Measurements from ENCODE around the gene DGUOK.
A peak's percentile ranks its signal among the peaks of the same experiment; 100 is the strongest.
"Not testable (repeated sequence)": the region's sequence is repeated elsewhere in the genome, so short reads cannot be mapped to it uniquely, and the experiment has no call there.

DGUOK gene

DNA sequence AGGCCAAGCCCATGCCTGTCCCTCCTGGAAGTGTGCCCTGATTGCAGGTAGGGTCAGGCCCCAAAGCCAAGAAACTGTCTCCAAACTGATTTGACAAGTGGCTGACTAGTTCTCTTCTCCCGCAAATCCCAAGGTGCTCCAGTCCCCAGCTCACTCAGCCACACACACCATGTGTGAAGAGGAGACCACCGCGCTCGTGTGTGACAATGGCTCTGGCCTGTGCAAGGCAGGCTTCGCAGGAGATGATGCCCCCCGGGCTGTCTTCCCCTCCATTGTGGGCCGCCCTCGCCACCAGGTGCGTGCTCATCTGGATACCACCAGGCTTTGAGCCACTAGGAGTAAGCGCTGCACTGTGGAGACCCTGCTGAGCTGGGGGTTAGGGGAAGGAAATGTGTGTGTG lies 25.5 kb upstream of the DGUOK start:
- no peak for DNase-seq

DNA sequence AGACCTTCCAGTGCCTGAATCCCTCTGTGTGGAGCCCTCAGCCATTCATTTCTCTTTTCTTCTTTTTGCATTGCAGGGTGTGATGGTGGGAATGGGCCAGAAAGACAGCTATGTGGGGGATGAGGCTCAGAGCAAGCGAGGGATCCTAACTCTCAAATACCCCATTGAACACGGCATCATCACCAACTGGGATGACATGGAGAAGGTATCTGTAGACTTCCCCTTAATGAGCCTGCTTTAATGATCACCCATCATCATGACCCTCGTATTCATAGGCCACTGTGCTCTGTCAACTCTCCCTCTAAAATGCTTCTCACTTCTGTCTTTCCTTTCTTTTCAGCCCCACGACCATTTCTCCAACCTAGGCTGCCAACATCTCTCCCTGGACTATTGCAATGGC lies 24.4 kb upstream of the DGUOK start:
- no peak for DNase-seq

DNA sequence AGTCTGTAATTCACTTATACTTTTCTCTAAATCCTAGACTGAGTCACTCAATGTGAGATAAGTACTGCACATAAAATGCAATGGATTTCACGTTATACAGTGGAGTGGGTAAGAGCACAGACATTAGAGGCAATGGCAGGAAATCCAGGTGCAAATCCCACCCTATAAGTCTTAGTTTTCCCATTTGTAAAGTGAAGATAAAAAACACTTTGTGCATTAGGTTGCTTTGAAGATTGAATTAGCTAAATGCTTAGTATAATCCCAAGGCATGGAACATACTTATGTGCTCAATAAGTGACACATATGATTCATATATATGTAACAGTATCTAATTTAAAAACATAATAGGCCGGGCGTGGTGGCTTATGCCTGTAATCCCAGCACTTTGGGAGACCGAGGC lies 23.4 kb upstream of the DGUOK start:
- DNase-seq = no peak

DNA sequence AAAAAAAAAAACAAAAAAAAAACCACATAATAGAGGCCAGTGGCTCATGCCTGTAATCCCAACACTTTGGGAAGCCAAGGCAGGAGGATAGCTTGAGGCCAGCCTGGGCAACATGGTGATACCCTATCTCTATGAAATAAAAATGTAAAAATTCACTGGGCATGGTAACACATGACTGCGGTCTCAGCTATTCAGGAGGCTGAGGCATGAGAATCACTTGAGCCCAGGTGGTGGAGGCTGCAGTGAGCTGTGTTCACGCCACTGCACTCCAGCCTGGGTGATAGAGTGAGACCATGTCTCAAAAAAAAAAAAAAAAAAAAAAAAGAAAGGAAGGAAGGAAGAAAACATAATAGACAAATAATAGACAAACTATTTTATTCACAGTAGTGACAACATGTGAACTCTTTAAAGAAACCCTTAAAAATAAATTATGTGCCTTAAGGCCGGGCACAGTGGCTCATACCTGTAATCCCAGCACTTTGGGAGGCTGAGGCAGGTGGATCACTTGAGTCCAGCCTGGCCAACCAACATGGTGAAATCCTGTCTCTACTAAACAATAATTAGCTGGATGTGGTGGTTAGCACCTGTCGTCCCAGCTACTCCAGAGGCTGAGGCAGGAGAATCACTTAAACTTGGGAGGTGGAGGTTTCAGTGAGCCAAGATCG lies 22.6 kb upstream of the DGUOK start:
- DNase-seq = not testable (repeated sequence)

DNA sequence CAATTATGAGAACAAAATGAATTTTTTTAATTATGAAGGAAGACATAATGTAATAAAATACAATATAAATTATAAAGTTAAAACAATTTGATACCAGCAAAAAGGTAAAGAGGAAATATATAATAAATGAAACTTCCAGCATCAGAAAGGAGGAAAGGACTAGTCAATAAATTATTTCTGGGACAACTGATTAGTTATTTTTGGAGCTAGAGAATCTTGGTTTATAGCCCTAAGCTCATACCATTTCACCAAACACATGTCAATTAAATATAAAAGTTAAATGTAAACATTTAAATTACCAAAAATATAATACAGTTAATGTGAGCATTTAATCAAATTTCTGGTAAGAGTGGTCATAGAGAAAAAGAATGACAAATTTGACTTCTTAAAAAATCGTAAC lies 21.7 kb upstream of the DGUOK start:
- DNase-seq = no peak

DNA sequence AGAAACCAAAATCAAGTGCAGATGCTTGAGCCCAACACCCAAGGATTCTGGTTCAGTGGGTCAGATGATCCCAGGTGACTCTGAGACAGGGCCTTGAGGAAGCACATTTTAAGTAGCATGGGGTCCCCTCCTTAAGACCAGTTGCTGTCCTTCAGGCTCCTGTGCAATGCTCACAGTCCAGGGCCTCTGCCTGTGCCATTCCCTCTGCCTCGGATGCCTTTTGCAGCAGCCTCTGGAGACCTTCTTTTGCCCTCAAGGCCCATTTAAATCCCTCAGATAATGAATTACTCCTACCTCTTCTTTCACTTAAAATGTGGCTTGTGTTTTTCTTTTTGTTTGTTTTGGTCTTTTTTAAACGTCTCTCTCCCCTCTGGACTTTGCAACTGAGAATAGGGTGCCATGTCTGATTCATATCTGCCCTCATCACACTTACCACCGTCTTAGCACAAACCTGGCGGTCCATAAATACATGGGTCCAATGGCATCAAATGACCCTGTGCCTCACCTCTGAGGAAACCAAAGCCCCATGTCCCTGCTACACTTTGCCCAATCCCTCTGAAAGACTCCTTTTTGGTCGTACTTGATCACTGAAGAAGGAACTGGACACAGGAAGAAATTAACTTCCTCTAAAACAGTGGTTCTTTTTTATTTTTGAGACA lies 19.7 kb upstream of the DGUOK start:
- DNase-seq = no peak

DNA sequence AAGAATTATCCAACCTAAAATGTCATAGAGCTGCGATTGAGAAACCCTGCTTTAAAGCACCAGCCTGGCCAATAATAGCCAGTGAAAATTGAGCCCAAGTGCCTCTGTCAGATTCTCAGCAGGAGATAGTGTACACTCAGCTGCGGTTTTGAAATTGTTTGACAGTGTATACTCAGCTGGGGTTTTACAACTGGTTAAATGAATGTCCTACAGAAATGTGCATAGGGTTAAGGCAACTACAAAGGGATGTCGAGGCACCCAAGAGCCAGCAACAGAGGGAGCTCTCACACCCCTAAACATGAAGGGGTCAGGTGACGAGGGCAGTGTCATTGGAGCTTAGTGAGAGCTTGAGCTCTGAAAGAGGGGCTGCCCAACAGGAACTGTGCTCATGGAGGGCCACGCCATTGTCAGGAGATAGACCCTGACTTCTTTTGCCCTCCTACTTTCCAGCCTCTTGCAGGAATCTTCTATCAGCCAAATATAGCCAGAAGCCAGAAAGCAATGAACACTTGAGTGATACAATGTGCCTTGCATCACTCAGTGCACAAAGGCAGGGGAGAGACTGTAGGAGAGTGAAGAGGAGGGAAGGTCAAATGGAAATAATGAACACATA lies 18.7 kb upstream of the DGUOK start:
- DNase-seq = peak; percentile 11

DNA sequence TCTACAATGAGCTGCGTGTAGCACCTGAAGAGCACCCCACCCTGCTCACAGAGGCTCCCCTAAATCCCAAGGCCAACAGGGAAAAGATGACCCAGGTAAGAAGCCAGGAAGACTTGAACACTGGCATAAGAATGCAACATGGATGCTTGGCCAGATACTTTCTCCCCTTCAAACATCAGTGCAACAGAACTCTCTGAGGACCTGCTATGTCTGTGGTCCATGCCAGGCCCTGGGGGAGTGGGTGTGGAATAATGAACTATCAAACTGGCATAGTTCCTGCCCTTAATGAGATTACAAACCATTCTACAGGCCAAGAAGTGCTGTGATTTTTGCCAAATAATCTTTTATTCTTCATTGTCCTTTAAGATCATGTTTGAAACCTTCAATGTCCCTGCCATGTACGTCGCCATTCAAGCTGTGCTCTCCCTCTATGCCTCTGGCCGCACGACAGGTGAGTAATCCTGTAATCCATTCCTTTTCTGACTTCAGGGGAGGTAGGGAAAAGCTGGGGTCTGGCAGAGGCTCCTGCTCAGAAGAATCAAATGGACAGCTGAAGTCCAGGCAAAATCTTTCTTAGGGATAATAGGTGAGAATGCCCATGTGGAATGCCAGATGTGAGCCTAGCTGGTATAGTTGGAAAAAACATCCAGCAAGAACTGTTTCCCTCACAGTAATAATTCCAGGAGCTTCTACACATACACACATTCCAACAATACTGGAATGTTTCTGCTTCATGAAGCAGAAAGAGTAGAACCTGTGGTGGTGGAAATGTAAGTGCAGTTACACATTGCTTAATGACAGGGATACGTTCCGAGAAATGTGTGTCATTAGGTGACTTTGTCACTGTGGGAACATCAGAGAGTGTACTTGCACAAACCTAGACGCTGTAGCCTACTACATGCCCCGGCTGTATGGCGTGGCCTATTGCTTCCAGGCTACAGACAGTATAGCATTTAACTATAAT lies 17.7 kb upstream of the DGUOK start:
- no peak for DNase-seq

DNA sequence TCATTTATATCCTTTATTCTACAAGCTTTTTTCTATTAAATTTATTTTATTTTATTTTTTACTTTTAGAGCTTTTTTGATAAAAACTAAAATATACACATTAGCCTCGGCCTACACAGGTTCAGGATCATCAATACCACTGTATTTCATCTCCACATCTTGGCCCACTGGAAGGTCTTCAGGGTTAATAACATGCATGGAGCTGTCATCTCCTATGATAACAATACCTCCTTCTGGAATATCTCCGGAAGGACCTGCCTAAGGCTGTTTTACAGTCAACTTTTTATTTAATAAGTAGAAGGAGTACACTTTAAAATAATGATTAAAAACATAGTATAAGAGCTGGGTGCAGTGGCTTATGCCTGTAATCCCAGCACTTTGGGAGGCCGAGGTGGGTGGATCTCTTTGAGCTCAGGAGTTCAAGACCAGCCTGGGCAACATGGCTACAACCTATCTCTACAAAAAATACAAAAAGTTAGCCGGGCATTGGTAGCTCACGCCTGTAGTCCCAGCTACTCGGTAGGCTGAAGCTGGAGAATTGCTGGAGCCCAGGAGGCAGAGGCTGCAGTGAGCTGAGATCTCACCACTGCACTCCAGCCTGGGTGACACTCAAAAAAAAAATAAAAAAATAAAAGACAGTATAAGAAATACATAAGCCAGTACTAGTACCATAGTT lies 15.7 kb upstream of the DGUOK start:
- DNase-seq = no peak

DNA sequence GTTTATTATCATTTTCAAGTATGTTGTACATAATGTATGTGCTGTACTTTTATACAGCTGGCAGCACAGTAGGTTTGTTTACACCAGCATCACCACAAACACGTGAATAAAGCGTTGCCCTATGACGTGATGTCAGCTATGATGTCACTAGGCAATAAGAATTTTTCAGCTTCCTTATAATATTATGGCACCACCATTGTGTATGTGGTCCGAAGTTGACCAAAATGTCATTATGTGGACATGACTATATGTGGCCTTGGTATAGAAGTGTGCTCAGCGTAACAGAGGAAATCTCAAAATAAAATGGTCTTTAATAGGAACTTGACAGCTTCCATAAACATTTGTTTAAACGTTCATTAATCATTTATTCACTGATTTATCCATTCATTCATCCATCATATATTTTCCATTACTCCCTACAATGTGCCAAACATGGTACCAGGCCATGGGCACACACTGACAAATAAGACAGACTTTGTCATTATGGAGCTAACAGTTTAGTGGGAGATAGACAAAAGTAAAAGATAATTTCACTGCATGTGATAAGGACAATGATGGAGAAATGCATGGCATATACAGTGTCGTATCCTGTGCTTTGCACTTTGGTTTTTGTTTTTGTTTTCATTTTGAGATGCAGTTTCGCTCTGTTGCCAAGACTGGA lies 15.0 kb upstream of the DGUOK start:
- DNase-seq = no peak

DNA sequence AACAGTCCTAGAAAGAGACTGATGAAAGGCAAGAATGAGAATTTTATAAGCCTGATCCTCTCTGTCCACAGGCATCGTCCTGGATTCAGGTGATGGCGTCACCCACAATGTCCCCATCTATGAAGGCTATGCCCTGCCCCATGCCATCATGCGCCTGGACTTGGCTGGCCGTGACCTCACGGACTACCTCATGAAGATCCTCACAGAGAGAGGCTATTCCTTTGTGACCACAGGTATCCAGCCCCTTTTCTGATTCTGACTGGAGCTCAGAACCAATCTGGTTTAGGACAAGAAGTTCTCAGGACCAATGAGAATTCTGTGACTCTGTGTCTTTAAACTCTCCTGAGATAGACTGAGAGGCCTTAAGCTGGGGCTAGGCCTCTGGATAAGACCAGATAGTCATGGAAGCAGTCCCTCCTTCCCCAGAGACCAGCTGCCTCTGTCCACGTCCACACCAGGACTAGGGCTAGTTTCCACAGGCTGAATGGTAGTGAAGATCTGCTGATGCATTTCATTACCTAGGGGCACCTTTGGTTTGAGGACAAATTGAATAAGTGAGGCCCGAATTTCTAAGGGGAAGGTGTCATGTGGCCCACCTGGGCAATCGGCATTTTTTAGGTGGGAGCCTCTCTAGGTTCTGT lies 13.1 kb upstream of the DGUOK start:
- DNase-seq = no peak

DNA sequence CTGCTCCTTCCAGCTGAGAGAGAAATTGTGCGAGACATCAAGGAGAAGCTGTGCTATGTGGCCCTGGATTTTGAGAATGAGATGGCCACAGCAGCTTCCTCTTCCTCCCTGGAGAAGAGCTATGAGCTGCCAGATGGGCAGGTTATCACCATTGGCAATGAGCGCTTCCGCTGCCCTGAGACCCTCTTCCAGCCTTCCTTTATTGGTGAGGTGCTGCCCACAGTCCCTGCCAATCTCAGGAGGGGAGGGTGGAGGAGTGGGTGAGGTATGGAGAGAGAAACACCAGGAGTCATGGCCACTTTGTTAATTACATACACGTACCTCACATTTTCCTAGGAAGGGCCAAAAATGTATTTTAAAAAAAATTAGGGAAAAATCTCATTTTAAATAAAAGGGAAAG lies 12.0 kb upstream of the DGUOK start:
- DNase-seq = no peak

DNA sequence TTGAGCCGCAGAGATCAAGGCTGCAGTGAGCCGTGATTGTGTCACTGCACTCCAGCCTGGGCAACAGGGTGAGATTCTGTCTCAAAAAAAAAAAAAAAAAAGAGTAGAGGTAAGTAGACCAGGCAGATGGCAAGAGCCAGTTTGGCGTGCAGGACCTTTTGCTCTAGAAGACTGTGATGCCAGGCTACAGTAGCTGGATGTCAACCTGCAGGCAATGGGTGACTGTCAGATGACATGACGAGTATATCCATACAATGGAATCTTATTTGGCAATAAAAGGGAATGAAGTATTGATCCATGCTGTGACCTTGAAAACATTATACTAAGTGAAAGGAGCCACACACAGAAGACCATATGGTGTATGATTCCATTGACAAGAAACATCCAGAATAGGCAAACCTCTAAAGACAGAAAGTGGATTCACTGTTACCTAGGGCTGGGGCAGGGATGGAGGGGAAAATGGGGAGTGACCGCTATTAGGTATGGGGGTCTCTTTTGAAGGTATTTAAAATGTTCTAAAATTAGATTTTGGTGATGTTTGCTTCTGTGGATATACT lies 11.2 kb upstream of the DGUOK start:
- no peak for DNase-seq

DNA sequence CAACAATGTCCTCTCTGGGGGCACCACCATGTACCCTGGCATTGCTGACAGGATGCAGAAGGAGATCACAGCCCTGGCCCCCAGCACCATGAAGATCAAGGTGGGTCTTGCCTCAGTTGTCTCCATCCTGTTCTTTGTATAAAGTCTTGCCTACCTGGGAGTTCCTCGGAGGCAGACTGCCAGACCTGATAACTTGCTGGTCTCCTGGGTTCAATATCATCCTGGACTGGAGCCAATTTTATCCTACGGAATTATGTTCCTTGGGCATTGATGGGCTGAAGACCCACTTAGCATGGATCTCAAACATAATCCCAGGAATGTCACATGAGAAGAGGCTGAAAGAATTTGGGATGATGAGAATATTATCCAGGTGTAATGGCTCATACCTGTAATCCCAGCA lies 10.0 kb upstream of the DGUOK start:
- DNase-seq = no peak

DNA sequence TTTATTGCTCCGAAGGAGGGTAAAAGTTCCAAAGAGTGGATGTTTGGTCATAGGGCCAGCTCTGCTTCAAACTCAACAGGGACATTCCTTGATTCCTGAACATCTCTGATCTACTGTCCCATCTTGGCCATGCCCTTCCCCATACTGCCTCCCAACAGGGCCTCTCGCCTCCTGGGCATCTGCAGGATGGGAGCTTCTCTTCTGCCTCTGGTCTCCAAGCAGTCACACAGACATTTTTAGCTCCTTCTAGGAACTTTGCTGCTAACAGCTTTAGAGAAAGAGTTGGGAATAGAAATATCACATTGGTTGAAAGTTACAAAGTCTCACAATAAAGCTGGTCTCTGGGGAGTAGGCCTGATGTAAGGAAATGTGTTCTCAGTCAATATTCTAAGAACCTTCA lies 9.4 kb upstream of the DGUOK start:
- DNase-seq = no peak

DNA sequence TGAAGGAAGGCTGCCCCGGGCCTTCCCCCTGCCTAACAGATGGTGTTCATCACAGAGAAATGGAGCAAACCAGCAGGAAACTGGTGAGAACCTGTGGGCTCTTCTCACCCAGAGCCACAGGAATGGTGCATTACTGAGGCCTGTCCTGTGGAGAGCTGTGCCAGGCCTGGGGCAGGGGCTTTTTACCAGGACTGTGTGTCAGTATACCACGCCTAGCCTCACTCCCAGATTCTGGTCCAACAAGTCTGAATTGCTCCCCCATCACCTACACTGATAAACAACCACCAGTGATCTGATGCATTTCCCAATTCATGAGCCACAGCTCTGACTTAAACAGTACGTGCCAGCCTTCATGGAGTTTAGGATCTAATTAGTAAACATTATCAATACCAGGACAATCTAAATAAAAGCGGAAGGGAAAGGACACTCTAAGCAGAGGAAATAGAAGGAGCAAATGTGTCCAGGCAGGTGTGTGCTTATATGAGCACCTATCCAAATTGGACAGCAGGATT lies 8.9 kb upstream of the DGUOK start:
- DNase-seq = no peak

DNA sequence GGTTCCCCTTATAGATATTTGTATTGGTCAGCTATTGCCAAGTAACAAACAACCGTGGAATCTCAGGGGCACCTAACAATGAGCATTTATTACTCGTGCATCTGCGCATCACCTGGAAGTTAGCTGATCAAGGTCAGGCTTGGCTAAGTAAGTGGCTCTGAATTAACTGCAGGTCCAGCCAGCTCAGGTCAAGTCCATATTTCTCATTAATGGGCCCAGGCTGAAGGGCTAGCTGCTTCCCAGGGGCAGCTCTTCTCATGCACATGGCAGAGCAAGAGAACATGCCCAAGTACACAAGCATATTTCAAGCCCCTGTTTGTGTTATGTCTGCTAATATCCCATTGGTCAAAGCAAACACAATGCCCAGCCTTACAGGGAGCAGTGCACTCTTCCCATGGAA lies 7.8 kb upstream of the DGUOK start:
- DNase-seq = no peak

DNA sequence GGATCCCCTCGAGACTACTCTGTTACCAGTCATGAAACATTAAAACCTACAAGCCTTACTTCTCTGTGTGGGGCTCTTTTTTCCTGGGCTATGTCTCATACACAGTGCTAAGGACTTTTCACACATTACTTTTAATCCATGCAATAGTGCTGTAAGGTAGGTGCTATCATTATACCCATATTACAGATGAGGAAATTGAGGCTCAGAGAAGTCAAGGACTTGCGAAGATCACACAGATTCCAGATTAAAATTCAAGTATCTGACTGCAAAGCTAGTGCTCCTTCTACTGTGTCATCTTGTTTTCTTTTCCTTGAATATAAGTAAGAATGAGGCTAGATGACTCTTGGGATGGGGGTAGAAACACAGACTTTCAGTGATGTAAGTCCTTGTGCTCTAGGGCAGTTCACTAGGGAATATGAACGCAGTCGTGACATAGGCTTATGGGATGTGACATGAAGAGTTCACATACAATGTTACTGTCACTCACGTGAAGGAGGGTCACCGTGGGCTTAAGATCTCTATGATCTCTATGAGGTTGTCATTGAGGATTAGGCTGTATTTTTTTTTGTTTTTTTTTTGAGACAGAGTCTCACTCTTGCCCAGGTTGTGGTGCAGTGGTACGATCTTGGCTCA lies 7.0 kb upstream of the DGUOK start:
- DNase-seq = no peak

DNA sequence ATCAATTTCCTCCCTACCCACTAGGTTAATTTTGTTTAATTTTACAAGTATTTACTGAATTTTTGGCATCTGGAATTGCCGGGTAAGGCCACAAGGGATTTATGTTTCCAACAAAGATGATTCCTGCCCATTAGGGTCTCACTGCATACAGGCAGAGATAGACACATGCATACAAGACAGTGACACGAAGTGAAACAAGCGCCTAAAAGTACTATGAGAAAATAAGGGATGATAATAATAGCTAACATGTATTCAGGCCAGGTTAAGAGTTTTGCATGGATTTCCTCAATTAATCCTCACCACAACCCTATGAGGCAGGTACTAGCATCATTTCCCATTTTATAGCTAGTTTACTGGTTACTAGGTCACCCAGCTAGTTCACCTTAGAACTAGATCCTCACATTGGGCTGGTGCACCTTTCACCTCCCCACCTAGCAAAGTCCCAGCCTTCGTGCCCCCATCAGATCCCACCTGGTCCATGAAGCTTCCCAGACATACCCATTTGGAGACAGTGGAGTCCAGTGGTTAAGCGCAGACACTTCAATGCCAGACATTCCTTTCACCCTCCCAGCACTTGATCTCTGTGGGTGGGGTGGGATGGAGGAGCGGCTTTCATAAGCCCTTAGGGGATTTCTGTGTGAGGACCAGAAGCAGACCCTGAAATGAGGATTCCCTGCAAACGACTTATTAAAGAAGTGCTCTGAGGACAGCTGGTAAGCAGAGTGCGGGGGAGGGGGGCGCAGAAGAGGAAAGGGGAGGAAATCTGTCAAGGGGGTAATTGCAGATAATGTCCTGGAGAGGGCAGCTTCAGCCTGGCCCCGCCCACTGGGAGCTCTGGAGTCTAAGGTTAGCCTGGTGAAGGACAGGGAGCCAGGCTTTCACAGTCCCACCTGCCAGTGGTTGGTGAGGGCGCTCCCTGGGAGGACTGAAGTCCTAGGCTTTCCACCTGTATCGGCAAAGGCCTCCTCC lies 5.8 kb upstream of the DGUOK start:
- no peak for DNase-seq

Measured in NK-92 treated with Interleukin-12 subunit alpha and Interleukin-12 subunit beta, amount 100 ng/mL, for 24 hours (cell line).